ENCODE data around the gene TCN2. TPM values are rescaled to one million over a fixed set of nuclear protein-coding genes. Genes with fewer than 3 reads are reported as not detected.
"Not testable (repeated sequence)": the region's sequence is repeated elsewhere in the genome, so short reads cannot be mapped to it uniquely, and the experiment has no call there.

The TCN2 gene
- total RNA-seq, 1 donor = 8.7 TPM

GRCh38 chr22:30667494-30668385, 60.8 kb downstream of the TCN2 start, which contains the start of gene DUSP18:
TSS of gene DUSP18 (minus strand) at chr22:30667875. CDS start at chr22:30664003, 3,872 bp downstream.
- Histone ChIP-seq H3K27me3 (ENCODE audit: insufficient read depth, low read length) (no peaks in the 10 kb centered on the region), H3K9me3 (ENCODE audit: low read depth, low read length) (no peaks in the 10 kb centered on the region), H3K4me1 (ENCODE audit: insufficient read depth, low read length) (peaks cover 19% of the 10 kb centered on the region), H3K4me3 (ENCODE audit: low read length) (peak within 1 kb of the TSS; percentile 60)

DNA sequence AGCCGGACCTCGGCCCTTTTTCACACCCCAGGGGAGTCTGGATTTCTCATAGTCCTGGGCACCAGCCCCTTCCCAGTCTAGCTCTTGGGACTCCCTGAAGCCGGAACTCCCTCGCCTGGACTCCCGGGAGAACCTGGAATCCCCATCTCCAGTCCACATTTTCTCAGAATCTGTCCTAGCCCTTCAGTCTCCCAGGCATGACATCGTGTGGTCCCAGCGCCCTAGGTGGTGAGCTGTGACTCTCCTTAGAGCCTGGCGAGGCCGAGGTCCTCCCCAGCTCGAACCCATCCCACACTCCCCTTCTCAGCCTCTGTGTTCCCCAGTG, 61.4 kb downstream of the TCN2 start:
- Histone ChIP-seq H3K4me1 (ENCODE audit: insufficient read depth, low read length) (peaks cover 19% of the 10 kb centered on the region), H3K4me3 (ENCODE audit: low read length) (peak overlapping the region; percentile 60), H3K27me3 (ENCODE audit: insufficient read depth, low read length) (no peaks in the 10 kb centered on the region), H3K9me3 (ENCODE audit: low read depth, low read length) (no peaks in the 10 kb centered on the region)

DNA sequence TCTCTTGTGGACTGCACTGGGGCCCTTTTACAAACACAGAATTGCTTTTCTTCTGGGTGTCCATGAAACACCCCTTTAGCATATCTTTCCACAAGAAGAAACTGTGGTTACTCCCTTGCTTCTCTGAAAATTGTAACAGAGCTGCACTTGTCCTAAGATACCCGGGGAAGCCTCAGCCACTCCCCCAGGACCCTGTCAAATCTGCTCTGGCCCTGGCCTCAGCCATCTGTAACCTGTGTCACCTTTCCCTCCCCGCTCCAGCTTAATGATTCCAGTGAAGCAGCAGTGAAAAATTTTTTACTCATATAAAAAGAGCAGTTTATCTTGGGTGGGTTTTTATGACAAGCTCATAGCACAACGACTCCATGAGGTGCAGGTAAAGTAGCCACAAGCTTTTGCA, 64.1 kb downstream of the TCN2 start:
- peaks cover 17% of the 10 kb centered on the region for H3K4me1 ChIP-seq (ENCODE audit: insufficient read depth, low read length)
- H3K4me3 ChIP-seq (ENCODE audit: low read length) = no peak overlapping the region
- H3K27me3 ChIP-seq (ENCODE audit: insufficient read depth, low read length) = no peaks in the 10 kb centered on the region
- no peaks in the 10 kb centered on the region for H3K9me3 ChIP-seq (ENCODE audit: low read depth, low read length)

- Histone ChIP-seq H3K9me3 (ENCODE audit: low read depth, low read length) (no peaks in the 10 kb centered on the region), H3K4me1 (ENCODE audit: insufficient read depth, low read length) (peaks cover 3% of the 10 kb centered on the region), H3K27me3 (ENCODE audit: insufficient read depth, low read length) (no peaks in the 10 kb centered on the region), H3K4me3 (ENCODE audit: low read length) (no peak overlapping the region)
Observed at GRCh38 chr22:30673136-30673535, 66.2 kb downstream of the TCN2 start.

DNA sequence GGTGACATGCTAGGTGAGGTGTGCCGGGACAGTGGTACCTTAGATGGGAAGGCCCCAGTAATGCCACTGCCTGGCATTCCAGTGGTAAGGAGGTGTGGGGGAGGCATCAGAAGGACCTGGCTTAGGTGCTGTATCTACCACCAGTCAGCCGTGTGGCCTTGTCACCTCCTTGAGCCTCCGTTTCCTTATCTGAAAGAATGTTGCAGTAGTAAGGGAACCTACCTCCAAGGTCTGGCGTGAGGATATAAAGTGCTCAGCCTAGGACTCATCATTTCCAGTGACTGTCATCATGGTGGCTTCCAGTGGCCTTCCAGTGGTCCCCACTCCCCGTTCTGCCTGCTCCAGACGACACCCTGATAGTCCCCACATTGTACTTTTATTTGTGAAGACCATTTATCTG, 67.5 kb downstream of the TCN2 start:
- Histone ChIP-seq H3K9me3 (ENCODE audit: low read depth, low read length) (no peaks in the 10 kb centered on the region), H3K4me3 (ENCODE audit: low read length) (no peak overlapping the region)

GRCh38 chr22:30675436-30675835, 68.5 kb downstream of the TCN2 start:
- Histone ChIP-seq H3K4me3 (ENCODE audit: low read length) (no peak overlapping the region), H3K4me1 (ENCODE audit: insufficient read depth, low read length) (no peaks in the 10 kb centered on the region), H3K27me3 (ENCODE audit: insufficient read depth, low read length) (no peaks in the 10 kb centered on the region), H3K9me3 (ENCODE audit: low read depth, low read length) (no peaks in the 10 kb centered on the region)

More for the DNA sequence above, 67.5 kb downstream of the TCN2 start:
- H3K4me1 ChIP-seq (ENCODE audit: insufficient read depth, low read length) = no peaks in the 10 kb centered on the region
- H3K27me3 ChIP-seq (ENCODE audit: insufficient read depth, low read length) = no peaks in the 10 kb centered on the region

- not testable (repeated sequence) for H3K4me3 ChIP-seq (ENCODE audit: low read length); H3K4me1 ChIP-seq (ENCODE audit: insufficient read depth, low read length); H3K27me3 ChIP-seq (ENCODE audit: insufficient read depth, low read length); H3K9me3 ChIP-seq (ENCODE audit: low read depth, low read length)
Observed at GRCh38 chr22:30676565-30676964, 69.6 kb downstream of the TCN2 start.

Other genes with a start within 250 kb of the TCN2 start
- 3.3 TPM for gene RNF215, start 219.8 kb upstream of the TCN2 start, total RNA-seq
- 15.5 TPM for gene SEC14L2, start 210.2 kb upstream of the TCN2 start, total RNA-seq
- 24.5 TPM for gene MTFP1, start 181.4 kb upstream of the TCN2 start, total RNA-seq
- gene SEC14L3, start 135.2 kb upstream of the TCN2 start, total RNA-seq = not detected
- gene SEC14L4, start 101.5 kb upstream of the TCN2 start, total RNA-seq = not detected
- not detected for gene SEC14L6, start 60.4 kb upstream of the TCN2 start, total RNA-seq
- 0.10 TPM for gene GAL3ST1, start 32.5 kb upstream of the TCN2 start, total RNA-seq
- 21.8 TPM for gene PES1, start 15.3 kb upstream of the TCN2 start, total RNA-seq
- 4.4 TPM for gene SLC35E4, start 28.6 kb downstream of the TCN2 start, total RNA-seq
- 3.3 TPM for gene DUSP18, start 60.7 kb downstream of the TCN2 start, total RNA-seq
- 3.1 TPM for gene OSBP2, start 87.7 kb downstream of the TCN2 start, total RNA-seq